ENCODE results near the gene MVD. TPM values are rescaled to one million over a fixed set of nuclear protein-coding genes. Genes with fewer than 3 reads are reported as not detected.

The MVD gene
- total and polyA plus RNA-seq, 2 of the 13 experiments (the other 11 are each of a cell fraction or from before 2014, with no cell fraction given): 28.1 to 187 TPM

DNA sequence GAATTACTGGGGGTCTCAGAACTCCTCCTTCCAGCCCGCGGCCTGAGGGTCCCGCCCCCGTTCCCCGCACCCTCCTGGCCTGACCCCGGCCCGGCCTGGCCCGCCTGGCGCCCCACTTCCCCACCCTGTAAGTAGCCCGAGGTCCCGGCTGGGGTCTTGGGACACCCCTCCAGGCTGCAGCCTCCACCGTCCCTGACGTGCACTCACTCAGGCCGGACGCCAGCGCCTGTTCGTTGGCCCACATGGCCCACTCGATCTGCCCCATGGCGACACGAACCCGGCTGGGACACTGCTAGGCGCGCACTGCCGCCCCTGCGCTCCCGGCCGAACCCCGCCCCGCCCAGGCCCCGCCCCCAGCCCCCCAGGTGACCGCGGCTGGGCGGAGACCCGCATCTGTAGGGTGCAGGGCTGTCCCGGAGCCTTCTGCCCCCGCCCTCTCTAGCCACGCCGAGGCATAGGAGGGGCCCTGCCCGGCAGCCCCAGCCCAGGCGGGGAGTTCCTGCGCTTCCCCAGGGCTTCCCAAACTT, 12.1 kb downstream of the MVD start, which contains the start of gene CYBA (continued):
- 0 out of 2 replicates have a peak, but pooled peaks have one; percentile 5 for TF ChIP-seq ELF3 (CRISPR knock-in tag; IDR thresholded peaks at IDR 0.05)
- no peak for TF ChIP-seq ZNF33A (CRISPR knock-in tag; IDR thresholded peaks at IDR 0.05; ENCODE audit: borderline replicate concordance)
- TF ChIP-seq SP2 (CRISPR knock-in tag; IDR thresholded peaks at IDR 0.05): peak; percentile 44
- TF ChIP-seq IKZF4 (CRISPR knock-in tag; IDR thresholded peaks at IDR 0.05; ENCODE audit: borderline replicate concordance, low read depth, not compliant biosample characterization): peak; percentile 40
- TF ChIP-seq SNAPC2 (CRISPR knock-in tag; IDR thresholded peaks at IDR 0.05): 0 out of 2 replicates have a peak, but pooled peaks have one; percentile 8
- peak; percentile 52 for TF ChIP-seq MEIS2 (CRISPR knock-in tag; IDR thresholded peaks at IDR 0.05)
- no peak for TF ChIP-seq FOSL1 (CRISPR knock-in tag; IDR thresholded peaks at IDR 0.05; ENCODE audit: borderline replicate concordance)
- TF ChIP-seq RORA (CRISPR knock-in tag; IDR thresholded peaks at IDR 0.05): no peak
- no peak for TF ChIP-seq NONO (IDR thresholded peaks at IDR 0.05)
- no peak; the same call in 1 of the 2 replicates for TF ChIP-seq NONO (CRISPR knock-in tag; conservative IDR thresholded peaks at IDR 0.05)
- TF ChIP-seq ZNF564 (CRISPR knock-in tag; IDR thresholded peaks at IDR 0.05): peak; percentile 33; the same call in 1 of the 2 replicates
- no peak; the same call in 1 of the 2 replicates for TF ChIP-seq IRF2 (CRISPR knock-in tag; IDR thresholded peaks at IDR 0.05)
- TF ChIP-seq, protein P1, sequence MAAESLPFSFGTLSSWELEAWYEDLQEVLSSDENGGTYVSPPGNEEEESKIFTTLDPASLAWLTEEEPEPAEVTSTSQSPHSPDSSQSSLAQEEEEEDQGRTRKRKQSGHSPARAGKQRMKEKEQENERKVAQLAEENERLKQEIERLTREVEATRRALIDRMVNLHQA (CRISPR knock-in tag; IDR thresholded peaks at IDR 0.05): 0 out of 2 replicates have a peak, but pooled peaks have one; percentile 22
- 0 out of 2 replicates have a peak, but pooled peaks have one; percentile 13 for TF ChIP-seq ZNF367 (CRISPR knock-in tag; IDR thresholded peaks at IDR 0.05; ENCODE audit: borderline replicate concordance)
- TF ChIP-seq NR3C1 (CRISPR knock-in tag; IDR thresholded peaks at IDR 0.05): 0 out of 2 replicates have a peak, but pooled peaks have one; percentile 40
- TF ChIP-seq, protein P2, sequence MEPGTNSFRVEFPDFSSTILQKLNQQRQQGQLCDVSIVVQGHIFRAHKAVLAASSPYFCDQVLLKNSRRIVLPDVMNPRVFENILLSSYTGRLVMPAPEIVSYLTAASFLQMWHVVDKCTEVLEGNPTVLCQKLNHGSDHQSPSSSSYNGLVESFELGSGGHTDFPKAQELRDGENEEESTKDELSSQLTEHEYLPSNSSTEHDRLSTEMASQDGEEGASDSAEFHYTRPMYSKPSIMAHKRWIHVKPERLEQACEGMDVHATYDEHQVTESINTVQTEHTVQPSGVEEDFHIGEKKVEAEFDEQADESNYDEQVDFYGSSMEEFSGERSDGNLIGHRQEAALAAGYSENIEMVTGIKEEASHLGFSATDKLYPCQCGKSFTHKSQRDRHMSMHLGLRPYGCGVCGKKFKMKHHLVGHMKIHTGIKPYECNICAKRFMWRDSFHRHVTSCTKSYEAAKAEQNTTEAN (CRISPR knock-in tag; conservative IDR thresholded peaks at IDR 0.05): peak; percentile 70
- TF ChIP-seq ZKSCAN5 (CRISPR knock-in tag; IDR thresholded peaks at IDR 0.05): peak; percentile 26; the same call in 1 of the 2 replicates
- TF ChIP-seq RBFOX2 (IDR thresholded peaks at IDR 0.05; ENCODE audit: low read depth, low read length): peak; percentile 87
- TF ChIP-seq, protein P3, sequence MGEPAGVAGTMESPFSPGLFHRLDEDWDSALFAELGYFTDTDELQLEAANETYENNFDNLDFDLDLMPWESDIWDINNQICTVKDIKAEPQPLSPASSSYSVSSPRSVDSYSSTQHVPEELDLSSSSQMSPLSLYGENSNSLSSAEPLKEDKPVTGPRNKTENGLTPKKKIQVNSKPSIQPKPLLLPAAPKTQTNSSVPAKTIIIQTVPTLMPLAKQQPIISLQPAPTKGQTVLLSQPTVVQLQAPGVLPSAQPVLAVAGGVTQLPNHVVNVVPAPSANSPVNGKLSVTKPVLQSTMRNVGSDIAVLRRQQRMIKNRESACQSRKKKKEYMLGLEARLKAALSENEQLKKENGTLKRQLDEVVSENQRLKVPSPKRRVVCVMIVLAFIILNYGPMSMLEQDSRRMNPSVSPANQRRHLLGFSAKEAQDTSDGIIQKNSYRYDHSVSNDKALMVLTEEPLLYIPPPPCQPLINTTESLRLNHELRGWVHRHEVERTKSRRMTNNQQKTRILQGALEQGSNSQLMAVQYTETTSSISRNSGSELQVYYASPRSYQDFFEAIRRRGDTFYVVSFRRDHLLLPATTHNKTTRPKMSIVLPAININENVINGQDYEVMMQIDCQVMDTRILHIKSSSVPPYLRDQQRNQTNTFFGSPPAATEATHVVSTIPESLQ (CRISPR knock-in tag; conservative IDR thresholded peaks at IDR 0.05): no peak
- TF ChIP-seq, protein P4, sequence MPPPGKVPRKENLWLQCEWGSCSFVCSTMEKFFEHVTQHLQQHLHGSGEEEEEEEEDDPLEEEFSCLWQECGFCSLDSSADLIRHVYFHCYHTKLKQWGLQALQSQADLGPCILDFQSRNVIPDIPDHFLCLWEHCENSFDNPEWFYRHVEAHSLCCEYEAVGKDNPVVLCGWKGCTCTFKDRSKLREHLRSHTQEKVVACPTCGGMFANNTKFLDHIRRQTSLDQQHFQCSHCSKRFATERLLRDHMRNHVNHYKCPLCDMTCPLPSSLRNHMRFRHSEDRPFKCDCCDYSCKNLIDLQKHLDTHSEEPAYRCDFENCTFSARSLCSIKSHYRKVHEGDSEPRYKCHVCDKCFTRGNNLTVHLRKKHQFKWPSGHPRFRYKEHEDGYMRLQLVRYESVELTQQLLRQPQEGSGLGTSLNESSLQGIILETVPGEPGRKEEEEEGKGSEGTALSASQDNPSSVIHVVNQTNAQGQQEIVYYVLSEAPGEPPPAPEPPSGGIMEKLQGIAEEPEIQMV (CRISPR knock-in tag; IDR thresholded peaks at IDR 0.05; ENCODE audit: low read depth): no peak
- peak; percentile 80; the same call in 1 of the 2 replicates for TF ChIP-seq ZNF30 (CRISPR knock-in tag; IDR thresholded peaks at IDR 0.05)
- TF ChIP-seq, protein P5, sequence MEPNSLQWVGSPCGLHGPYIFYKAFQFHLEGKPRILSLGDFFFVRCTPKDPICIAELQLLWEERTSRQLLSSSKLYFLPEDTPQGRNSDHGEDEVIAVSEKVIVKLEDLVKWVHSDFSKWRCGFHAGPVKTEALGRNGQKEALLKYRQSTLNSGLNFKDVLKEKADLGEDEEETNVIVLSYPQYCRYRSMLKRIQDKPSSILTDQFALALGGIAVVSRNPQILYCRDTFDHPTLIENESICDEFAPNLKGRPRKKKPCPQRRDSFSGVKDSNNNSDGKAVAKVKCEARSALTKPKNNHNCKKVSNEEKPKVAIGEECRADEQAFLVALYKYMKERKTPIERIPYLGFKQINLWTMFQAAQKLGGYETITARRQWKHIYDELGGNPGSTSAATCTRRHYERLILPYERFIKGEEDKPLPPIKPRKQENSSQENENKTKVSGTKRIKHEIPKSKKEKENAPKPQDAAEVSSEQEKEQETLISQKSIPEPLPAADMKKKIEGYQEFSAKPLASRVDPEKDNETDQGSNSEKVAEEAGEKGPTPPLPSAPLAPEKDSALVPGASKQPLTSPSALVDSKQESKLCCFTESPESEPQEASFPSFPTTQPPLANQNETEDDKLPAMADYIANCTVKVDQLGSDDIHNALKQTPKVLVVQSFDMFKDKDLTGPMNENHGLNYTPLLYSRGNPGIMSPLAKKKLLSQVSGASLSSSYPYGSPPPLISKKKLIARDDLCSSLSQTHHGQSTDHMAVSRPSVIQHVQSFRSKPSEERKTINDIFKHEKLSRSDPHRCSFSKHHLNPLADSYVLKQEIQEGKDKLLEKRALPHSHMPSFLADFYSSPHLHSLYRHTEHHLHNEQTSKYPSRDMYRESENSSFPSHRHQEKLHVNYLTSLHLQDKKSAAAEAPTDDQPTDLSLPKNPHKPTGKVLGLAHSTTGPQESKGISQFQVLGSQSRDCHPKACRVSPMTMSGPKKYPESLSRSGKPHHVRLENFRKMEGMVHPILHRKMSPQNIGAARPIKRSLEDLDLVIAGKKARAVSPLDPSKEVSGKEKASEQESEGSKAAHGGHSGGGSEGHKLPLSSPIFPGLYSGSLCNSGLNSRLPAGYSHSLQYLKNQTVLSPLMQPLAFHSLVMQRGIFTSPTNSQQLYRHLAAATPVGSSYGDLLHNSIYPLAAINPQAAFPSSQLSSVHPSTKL (CRISPR knock-in tag; IDR thresholded peaks at IDR 0.05): no peak

All from HepG2 (cell line).